T follicular helper cell (primary cell): ENCODE measurements around the gene CFAP92.

Experiments
- DNase-seq: peaks from one replicate; pipeline ENCODE4 v3.0.0-alpha.2; 2020; ENCODE audit warnings: low read depth
- total RNA-seq, 2 experiments: gene quantifications; one replicate each; lab custom pipeline; 2026; lab: John Stamatoyannopoulos, UW

The CFAP92 gene, protein sequence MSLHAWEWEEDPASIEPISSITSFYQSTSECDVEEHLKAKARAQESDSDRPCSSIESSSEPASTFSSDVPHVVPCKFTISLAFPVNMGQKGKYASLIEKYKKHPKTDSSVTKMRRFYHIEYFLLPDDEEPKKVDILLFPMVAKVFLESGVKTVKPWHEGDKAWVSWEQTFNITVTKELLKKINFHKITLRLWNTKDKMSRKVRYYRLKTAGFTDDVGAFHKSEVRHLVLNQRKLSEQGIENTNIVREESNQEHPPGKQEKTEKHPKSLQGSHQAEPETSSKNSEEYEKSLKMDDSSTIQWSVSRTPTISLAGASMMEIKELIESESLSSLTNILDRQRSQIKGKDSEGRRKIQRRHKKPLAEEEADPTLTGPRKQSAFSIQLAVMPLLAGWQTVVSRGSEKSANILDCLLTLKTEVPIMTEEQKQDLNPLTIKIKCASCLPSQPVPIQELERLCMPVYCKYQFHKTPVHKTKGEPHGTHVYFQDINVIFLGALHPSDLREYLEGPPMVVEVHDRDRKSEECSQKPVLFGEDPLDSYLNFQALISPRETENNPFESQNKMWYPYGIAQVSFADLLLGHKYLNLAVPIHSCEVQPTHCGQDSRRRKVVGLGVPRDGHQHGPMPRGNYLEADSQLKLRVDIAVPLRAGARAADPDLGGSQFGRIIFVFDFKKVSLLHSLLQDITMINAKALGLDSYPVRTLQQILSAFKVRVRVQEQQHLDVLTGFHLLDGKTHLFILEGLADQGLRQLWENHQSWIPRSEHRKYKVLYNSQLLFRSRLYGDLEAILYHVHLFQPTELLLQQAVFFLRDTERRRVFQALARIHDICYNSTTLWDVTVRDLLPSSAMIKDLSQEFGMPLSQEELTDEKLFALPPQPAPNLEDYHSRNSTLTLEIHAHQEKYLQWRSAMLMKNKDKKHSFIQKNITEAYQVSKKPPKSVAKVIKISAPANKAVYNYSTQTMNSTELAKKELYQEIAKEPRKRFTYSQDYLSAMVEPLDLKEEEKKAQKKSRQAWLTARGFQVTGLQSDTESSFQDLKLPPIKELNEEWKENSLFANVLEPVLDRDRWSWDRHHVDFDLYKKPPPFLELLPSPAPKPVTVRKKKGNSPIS
- 0.22 to 0.30 reads per million in 2 experiments for total RNA-seq

- peak; percentile 87 for DNase-seq
Observed at GRCh38 chr3:128993461-128994172, at the start of gene CFAP92. CFAP92 (minus strand) TSS chr3:128994076; CDS start chr3:128993304, 772 bp downstream.

DNA sequence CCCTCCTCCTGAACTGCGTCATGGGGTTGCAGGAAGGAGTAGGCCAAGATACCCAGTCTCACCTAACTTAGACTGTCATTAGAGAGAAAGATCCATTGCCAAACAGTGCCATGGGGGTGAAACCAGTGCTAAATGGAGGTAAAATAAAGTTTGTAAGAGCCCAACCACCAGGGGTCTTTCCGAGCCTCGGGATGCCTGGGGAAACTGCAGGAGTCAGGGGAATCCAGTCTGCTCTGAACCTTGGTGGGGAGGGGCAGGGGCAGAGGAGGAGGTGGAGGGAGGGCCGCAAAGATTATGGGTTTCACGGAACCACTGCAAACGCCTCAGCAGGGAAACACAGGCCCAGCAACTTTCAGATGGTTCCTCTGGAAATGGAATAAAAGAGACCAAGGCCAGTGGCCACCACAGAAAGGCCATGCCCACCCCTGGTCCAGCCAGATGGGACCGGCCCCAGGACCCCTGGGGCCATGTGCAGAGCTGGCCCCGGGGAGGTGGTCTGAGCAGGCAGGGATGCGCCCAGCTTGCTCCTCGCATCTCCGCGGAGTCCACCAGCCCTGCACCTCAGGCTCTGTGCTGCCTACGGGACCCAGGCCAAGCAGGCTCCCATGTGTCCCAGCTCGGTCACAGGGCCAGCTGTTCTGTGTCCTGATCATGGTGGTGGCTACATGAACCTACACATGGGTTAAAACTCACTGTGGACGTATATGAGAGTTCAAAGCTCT, 46.9 kb upstream of the CFAP92 start:
- DNase-seq: no peak

DNA sequence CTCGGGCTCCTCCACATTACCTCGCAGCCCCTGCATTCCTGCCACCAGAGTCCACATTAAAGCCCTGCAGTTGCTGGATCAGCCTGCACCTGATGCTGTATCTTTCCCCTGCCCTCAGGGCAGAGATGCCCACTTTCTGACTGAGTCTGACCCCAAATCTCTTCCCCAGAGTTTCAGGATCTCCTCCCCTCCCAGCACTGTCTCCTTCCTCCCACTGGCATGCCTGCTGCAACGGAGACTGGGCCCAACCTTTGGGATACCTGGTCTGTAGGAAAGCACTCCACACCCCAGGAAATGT, 46.1 kb upstream of the CFAP92 start:
- DNase-seq: no peak

DNA sequence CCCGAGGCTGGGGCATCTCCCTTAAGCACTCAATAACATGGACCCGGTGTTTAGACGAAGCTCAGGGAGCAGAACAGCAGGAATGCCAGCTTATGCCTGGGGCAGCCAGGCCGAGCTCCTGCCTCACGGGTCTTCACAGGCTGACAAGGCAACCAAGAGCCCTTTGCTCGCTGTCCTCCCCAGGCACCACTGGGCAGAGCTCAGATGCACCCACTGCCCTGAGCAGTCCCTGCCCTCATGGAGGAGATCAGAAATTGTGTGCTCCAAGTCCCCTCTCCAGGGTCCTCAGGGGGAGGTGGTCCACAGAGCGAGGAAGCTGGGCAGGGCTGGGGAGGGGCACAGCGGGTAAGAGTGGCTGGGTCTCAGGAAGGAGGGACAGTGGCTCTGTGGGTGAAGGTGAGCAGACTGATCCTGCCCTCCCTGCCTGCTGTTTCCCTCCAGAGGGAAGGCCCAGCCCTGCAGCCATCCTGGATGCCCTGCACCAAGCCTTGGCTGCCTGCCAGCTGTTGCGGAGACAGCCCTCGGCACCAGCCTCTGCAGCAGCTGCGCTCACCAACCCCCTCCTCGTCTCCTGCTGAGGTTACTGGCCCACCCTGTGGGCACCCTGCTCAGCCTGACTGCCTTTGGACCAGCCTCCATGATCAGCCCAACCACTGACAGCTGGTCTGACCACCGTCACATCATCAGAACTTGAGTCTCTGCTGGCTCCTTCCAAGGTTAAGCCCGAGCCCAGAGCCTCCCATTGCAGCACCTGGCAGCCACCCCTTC, 45.6 kb upstream of the CFAP92 start:
- DNase-seq: no peak

DNA sequence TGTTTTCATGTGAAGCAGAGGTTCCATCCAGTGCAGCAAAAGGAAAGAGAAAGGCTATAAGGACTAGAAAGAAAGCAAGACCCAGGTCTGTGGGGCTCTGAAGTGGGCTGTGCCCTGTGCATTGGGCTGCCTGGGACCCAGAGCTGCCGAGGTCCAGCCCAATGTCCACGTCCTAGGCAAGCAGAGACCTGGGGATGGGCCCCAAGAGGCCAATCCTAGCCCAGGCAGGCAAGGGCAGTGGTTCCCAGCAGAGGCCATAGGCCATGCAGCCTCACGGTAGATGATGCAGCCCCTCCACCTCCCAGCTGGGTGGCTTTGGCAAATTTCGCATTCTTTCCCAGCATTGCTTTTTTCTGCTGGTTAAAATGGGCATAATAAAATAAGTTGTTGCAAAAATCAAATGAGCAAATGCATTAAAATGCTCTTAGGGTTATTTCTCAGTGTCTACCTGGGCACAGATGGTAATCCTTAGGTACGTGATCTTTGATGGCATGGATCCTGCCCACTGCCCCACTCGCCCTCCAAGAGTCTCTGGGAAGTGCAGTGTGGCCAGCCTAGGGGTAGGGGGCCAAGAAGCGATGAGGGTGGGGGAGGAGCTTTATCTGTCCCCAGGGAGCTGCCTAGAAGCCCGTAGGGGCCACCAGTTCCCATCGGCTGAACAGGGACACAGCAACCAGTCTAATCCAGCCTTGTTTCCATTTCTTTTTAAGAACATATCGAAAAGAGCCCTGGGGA, 44.4 kb upstream of the CFAP92 start:
- no peak for DNase-seq

DNA sequence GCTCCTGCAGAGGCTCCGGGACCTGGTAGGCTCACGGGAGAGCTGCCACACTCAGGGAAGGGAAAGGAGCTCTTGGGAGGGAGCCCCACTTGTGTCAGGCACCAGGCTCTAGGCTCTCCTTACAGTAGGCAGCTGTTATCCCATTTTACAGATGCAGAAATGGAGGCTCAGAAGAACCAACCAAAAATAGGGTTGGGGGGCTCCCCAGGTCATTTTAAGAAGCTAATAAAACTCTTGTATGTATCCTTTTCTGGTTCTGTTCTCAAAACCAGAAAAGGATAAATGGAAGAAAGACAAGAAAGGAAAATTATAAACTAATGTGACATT, 43.2 kb upstream of the CFAP92 start:
- DNase-seq: no peak

DNA sequence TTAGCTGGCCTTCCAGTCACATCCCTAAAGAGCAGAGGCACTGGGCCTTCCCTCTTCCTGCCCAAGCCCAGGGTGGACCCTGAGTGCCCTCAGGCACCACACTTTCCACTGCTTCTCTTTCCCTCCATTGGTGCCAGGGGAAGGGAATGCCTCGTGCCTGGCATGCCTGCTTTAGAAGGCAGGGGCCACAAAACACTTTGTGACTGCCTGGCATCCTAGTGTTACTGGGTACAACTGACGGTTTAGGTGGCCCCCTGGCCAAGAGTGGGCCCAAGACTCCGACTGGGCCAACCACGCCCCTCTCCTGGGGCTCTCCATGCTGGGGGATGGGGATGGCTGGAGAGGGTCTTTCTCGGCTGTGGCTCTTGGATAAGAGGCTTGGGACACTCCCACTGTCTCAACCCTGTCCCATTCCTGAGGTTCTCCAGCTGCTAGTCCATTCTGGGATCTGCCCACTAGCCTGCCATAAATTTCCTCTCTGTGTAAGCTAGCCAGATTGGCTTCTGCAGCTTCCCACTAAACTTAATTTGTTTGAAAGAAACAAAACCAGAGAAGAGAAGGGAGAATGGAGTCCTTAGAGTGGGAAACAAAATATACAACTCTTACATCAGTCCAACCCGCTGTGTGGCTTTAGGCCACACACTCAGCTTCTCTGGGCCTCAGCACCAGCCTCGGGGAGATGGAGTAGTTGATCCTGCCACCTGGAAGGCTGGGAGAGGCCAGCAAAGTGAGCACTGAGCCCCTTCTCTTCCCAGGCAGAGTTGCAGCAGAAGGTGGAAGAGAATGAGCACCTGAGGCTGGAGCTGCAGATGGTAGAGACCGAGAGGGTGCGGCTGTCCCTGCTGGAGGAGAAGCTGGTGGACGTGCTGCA, 42.6 kb upstream of the CFAP92 start:
- no peak for DNase-seq

DNA sequence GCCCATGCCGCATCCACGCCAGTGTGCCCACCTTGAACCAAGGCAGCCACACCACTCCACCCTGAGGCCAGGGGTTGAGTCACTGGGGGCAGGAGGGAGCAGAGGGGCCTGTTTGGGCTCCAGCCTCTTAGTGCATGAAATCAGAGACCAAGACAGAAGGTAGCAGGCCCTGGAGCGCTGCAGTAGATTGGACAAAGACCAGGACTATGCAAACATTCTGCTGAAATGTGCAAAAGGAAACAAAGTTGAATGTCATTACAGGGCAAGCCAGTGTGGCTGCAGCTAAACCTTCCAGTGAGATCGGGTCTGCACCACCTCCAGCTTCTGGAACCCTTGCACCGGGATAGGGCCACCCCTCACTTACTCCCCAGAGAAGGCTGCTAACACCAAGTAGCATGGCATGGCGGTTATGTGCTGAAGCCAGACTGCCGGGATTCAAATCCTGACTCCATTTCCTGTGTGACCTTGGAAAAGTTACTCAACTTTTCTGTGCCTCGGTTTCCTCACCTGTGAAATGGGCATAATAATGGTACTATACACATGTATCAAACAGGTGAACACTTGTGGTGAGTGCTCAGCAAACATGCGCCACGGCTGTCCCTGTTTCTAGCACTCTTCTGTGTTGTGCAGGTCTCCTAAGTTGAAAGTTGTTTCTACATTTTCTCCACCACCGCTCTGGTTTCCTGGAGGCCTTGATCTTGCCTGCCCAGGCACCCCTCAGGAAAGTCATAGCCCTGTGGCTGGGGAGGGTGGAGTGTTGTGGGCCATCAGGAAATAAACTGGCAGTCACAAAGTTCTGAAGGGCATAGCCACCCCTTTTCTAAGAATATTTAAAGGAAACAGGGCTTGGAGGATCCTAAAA, 41.7 kb upstream of the CFAP92 start:
- no peak for DNase-seq

DNA sequence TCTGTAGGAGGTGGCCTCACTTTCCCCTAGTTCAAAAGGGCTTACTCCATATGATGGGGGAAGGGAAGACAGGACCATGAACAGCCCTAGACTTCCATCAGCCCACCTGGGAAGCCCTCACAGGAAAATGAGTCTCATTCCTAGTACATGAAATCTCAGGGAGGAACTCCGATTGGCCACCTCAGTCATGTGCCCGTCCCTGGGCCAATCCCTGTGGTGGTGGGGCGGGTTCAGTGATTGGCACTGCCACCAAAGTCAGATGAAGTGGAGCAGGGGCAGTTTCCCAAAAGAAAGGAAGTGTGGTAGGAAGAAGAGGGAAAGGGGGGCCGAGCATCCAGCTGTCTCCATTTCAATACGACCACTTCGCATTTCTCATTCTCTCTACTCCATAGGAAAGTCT, 40.8 kb upstream of the CFAP92 start:
- no peak for DNase-seq

DNA sequence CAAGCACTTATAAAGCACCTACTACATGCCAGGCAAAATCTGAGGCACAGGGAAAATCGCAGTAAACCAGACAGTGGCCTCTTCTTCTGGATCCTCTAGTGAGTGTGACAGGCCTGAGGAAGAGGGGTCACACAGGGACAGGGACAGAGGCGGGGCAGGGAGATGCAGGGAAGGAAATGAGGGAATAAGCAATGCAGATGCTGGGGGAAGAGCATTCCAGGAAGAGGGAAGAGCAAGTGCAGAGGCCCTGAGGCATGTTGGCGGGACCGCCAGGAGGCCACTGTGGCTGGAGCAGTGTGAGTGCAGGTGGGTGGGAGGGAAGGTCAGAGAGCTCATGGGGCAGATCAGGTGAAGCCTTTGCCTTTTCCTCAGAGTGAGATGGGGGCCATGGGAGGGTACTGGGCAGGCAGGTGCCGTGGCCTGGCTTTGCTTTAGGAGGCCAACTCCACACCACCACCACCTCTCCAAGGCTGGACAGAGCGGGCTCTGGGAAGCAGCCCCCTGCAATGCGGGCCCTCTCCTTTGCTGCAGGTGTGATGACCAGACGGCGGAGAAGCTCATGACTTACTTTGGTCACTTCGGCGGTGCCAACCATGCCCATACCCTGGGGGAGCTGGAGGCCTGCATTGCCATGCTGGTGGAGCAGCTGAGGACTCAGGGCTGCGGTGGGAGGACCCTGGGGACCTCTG, 39.9 kb upstream of the CFAP92 start:
- no peak for DNase-seq

DNA sequence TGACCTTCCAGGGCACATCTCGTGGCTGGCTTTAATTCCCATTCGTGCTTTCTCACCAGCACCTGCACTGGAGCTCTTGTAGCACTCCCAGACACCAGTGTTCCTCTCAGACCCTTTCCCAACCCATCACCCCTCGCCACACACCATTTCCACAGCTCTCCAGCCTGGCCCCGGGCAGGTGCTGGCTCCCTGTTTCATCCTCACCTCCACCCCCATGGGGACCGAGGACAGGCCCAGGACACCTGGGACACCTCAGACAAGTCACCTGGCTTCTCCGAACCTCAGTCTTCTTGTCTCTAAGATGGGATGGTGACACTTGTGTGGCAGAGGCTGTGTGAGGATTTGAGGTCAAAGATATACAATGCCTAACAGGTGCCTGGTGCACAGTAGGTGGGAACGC, 39.3 kb upstream of the CFAP92 start:
- DNase-seq: no peak

DNA sequence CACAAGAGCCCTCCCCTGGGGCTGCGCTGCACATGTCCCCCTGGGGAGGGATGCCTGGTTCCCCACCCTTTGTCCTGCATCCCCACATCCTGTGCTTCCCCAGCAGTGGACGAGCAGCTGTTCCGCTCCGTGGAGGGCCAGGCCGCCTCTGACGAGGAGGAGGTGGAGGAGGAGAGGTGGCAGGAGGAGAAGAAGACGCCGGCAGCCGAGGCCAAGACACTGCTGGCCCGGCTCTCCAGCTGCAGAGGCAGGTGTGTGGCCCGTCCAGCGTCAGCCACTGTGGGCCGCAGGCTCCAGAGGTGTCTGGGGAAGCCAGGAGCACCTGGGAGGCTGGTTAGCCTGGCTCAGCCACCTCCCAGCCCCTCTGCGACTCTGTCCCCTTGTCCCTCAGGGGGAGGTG, 38.8 kb upstream of the CFAP92 start:
- no peak for DNase-seq

DNA sequence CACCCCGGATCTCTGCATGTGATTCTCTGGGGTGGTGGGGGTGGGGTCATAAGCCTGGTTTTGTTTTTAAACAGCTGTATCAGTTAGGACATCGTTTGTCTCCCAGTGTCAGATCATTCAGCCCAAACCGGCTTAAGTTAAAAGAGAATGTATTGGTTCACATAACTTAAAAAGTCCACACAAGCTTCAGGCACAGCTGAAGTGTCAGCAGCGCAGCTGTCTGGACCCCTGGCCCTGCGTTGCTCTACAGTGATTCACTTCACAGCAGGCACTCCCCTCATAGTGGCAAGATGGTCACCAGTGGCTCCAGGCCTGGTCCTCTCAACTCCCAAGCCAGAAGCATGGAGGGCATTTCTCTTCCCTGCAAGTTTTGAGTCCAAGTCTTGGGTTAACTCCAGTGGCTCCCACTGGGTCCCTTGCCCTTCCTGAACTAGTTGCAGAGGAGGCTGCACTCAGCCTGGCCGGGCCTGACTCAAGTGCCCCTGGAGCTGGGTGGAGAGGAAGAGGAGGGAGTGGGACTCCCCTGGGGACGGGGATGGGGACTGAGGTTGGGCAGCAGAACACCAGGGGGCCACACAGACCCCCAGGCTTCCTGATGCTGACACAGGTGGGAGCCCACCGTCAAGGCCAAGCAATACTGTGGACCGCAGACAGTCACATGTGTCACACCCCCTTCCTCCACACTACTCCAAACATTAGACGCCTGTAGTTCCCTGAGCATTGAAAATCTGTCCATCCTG, 37.8 kb upstream of the CFAP92 start:
- DNase-seq: no peak

GRCh38 chr3:129030611-129031010, 36.7 kb upstream of the CFAP92 start:
- DNase-seq: no peak

DNA sequence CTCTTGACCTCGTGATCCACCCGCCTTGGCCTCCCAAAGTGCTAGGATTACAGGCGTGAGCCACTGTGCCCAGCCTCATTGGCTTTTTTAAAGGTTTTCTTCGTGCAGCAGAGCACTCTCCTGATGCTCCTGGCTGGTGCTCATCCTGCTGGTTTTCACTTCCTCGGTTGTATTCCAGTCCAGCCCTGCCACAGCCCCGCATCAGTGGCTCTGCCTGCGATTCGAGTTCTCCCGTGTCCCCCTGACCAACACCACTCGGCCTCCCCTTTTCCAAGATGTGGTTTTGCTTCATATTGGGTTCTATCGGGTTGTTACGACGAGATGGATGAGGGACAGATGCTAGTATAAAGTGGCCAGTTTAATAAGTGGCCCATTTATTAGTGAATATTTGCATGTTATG, 35.0 kb upstream of the CFAP92 start:
- DNase-seq: no peak

DNA sequence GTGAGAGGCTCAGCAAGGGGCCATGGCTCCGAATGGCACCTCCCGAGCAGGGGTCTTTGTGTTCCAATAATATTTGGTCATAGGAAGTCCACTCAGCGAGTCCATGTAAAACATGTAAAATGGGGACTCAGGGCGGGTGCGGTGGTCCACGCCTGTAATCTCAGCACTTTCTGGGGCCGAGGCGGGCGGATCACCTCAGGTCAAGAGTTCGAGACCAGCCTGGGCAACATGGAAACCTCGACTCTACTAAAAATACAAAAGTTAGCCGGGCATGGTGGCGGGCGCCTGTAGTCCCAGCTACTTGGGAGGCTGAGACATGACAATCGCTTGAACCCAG, 33.6 kb upstream of the CFAP92 start:
- DNase-seq: no peak
